Hepatic stellate cell (primary cell): ENCODE measurements around the gene BMX.

Experiments
- DNase-seq: peaks from one replicate; pipeline ENCODE4 v3.0.0; 2011; ENCODE audit warnings: low spot score

Gene BMX

DNA sequence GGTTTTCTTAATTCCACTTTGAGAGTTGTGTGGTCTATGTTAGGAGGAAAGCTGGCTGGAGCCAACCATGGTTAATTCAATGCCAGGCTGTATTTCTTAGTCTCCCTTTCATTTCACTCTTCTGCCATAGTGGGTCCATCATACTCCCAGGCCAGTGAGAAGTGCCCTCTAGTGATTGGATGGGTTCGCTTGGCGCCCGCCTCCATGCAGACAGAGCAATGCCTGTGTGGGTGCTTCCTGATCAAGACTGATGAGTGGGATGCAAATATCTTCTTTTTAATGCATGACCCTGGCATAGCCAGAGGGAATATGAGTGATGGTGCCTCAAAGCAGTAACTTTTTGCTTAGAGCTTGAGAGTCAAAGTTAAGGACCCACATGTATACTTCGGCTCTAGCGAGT lies 6.4 kb downstream of the BMX start:
- DNase-seq: no peak

DNA sequence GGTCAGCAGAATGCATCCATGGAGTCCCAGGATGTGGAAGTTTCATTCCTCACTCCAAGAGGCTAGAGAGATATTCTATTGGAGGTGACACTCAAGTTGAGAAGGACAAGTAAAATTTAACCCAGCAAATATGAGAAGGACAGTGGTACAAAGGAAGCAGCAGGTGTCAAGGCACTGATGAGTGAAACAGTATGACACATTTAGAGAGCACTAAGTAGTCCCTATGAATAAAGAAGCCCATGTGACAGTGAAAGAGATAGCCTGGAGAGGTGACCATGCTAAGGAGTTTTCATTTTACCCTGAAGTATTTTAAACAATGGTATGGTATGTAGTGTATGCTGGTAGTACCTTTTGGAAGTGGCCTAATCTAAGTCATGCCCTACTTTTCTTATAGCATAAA lies 9.2 kb downstream of the BMX start:
- no peak for DNase-seq

DNA sequence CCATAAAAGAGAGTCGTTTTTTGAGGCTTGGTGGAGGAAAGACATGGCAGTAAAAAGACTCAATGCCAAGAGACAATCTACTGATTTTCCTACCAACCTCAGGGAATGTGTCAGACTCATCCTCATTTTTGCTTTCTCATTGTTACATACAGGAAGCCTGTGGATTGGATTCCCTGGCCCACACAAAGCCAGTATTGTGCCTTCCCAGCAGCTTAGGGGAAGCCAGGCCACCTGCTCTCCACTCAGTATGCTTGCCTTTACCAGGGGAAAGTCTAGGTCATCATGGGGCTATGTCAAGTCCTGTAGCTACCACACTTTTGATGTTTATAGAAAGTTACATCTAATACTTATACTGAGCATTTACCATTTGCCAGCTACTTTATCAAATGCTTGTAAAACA lies 11.0 kb downstream of the BMX start:
- no peak for DNase-seq

DNA sequence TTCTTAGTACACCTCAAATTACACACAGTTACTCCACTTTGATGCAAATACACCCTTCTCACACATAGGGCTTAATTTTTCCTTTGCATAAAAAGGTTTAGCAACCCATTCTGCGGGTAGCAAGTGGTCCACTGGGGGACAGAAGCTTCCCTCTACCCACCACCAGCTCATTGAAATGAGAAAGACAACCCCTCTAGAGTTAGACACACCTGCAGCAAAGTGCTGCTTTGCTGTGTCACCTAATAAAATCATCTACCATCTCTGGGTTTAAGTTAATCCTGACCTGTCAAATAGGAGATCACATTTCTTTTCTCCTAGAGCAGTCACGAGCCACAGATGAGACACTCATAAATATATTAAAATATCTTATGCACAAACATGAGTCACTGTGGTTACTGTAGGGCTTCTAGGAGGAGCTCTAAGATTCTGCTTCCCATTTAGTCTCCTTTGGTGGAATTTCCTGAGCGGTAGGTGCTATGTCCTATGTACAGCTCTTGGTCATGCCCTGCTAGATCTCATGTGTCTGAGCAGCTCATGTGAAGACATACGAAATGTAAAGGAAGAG lies 11.9 kb downstream of the BMX start:
- no peak for DNase-seq

DNA sequence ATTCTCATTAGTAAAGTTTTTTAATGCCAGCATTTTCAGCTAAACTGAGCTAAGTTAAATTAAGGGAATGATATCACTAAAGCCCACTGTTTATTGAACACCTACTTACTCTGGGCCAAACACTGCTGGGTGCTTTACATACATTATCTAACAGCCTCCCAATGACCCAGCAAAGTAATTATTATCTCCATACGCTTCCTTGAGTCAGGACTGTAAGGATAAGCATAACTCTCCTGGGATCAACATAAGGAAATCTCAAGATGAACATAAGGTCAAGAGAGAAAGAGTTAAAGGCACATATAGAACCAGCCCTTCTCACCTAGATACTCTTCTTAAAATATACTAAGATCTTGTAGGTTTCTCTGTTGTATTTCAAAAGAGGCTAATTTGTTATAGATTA lies 13.7 kb downstream of the BMX start:
- no peak for DNase-seq

DNA sequence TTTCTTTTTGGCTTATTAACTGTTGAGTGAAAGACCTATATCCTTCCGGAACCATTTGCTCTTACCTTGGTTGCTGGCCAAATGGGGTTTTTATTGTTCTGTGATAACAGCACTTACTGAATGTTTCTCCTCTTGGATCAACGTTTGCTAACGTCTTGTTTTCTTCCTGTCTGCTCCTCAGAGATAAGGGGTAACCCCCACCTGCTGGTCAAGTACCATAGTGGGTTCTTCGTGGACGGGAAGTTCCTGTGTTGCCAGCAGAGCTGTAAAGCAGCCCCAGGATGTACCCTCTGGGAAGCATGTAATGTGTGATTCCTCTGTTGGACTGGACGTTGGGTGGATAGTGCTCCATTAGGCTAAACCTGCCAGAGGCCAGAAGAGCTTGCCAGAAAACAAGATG lies 15.3 kb downstream of the BMX start:
- DNase-seq: no peak

DNA sequence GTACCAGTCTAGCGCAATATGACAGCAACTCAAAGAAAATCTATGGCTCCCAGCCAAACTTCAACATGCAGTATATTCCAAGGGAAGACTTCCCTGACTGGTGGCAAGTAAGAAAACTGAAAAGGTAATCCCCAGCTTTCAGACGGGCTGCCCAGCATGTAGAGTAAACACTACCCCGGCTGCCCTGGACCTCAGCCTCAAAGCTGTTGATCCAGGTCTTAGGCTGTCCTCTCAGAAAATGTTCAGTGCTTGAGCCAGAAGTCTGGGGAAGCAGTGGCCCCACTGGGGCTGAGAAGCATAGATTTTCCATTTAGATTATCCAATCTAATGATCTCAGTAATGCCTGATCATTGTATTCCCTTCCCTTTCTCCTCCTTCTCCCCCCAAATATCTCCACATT lies 21.9 kb downstream of the BMX start:
- DNase-seq: no peak

DNA sequence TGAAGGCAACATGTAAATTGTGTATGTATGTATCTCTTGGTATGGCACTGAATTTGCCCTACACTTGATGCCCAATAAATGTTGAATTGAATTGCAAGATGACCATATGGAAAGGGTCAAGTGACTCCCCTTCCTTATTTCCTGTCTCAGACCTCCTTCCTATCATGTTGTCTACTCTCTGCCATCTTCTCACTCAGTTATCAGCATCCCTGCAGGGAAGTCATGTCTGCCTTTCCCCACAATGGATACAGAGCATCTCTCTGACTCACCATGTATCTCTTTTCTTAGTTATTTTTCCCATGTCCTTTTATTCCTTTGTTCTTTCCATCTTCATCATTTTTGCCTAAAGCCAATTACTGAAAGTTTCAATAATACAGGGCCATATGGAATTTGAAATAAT lies 22.5 kb downstream of the BMX start:
- no peak for DNase-seq

DNA sequence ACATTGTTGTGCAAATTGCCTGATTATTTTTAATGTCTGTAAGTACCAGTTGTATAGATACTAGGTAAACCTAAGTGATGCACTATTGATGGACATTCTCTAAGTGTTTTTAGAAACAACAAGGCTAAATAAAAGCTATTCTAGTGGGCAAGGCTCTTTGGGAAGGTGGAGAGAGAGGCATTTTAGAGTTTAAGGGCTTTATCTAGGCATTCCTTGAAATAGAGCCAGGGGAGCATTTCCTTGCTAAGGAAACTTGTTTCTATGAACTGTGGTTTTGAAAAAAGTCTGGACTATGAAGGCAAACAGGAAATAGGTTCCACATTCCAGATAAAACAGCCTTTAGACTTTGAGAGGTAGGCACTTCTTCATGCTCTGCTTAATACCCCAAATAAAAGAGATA lies 23.8 kb downstream of the BMX start:
- no peak for DNase-seq

DNA sequence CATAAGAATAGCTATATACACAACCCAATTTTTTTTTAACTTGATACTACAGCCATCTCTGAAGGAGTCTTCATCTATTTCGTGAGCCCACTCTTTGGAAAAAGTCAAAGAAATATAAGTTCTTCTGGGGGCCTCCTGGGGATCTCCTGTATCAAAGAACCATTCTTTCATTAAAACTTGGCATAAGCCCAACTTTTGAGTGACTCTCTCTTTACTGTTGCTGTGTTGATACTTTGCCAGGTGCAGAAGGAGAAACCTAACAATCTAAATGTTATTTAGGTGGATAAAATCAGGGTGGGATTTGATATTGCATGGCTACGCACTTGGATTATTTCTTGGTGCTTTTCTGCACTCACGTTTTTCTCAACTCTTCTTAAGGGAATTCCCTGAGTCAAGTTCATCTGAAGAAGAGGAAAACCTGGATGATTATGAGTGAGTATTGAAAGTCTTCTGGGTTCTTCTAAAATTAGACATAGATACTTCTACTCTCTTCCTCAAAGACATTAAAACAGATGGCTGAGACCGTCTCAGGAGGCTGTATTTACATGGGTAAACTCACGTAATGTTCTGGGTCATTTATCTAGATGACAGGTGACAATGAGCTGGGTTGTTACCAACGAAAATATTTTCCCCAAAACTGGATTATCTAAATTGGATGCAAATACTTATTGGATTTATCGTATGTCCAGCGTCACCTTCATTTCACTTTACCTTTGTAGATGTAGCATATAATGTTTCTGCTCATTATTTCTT lies 25.2 kb downstream of the BMX start:
- no peak for DNase-seq

DNA sequence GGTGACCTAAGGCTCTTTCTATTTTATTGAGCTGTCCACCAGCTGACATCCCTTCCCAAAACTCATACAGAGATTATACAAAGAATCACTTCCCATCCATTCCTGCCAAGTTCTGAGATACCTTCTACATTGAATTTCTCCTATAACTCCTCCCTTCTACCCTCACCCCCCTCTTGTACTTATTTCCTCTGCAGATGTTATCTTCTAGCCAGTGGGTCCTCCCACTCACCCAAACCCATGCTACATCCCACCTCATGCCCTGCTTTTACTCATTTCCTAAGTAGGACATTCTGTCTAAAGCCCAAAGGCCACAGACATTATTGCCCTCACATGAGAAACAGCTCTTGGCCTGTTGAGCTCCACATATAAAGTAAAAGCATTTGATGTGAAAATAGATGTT lies 28.6 kb downstream of the BMX start:
- DNase-seq: no peak

DNA sequence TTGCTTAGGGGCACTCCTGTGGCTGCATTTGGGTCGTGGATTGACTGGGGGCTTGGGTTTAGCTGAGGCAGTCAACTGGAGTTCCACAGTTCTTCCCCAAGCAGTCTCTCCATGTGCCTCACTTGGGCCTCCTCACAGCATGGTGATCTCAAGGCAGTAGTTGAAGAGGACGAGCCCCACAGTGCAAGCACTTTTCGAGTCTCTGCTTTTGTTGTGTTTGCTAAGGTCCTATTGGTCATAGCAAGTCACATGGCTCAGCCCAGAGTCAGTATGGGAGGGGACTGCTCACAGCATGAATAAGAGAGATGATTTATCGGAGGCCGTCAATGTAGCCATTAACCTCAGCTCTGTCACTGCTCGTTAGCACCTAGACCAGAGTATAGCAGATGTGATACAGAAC lies 29.7 kb downstream of the BMX start:
- no peak for DNase-seq

DNA sequence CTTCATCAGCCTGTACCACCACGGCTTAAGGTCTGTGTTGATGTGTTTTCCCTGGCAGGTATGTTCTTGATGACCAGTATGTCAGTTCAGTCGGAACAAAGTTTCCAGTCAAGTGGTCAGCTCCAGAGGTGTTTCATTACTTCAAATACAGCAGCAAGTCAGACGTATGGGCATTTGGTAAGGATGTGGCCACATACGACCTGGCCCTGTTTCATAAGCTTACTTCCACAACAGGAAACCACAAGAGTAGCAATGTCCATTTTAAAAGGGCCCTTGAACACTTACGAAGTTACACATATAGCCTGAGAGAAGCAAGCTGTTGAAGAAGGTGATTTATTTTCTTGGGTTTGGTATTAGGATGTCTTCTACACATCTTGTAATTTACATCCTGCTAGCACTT lies 46.1 kb downstream of the BMX start:
- DNase-seq: no peak

DNA sequence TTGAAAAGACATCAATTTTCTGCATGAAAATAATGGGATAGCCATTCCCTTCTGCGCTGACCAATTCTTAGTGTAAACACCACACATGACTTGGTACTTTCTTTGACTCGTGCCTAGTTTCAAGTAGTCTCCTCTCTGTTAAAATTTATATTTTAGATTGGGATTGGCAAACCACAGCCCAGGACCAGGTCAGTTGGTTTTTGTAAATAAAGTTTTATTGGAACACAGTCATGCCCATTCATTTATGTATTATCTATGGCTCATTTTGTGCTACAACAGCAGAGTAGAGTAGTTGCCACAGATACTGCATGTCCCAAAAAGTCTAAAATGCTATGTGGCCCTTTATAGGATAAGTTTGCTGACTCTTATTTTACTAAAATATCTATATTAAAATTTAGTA lies 46.7 kb downstream of the BMX start:
- DNase-seq: no peak

DNA sequence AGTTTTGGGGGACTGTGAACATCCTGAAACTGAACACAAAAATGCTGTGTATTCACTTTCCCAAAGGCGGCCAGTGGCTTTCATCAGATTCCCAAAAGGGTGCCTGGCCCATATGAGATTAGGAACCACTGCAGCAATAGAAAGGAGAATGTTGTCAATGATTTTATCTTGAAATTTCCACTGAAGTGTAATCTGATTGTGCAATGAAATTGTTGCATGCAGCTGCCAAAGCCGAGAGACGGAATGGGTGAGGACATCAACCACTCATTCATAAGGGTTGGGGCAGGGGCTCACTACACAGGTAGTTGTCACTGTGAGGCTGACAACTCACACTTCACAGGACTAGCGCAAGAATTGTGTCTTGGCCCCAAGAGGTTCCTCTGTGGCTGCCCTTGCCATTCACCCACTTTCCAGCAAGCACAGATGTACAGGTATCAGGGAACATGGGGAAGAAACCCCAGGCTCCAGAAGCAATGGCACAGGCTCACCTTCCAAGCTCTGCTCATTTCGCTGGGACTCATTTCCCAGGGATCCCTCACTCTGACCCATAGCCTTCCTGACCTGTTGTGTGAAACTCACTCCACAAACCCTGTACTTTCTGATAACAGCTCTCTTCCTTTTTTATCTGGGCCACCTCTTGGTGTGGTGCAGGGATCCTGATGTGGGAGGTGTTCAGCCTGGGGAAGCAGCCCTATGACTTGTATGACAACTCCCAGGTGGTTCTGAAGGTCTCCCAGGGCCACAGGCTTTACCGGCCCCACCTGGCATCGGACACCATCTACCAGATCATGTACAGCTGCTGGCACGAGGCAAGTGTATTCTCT lies 48.8 kb downstream of the BMX start:
- no peak for DNase-seq

DNA sequence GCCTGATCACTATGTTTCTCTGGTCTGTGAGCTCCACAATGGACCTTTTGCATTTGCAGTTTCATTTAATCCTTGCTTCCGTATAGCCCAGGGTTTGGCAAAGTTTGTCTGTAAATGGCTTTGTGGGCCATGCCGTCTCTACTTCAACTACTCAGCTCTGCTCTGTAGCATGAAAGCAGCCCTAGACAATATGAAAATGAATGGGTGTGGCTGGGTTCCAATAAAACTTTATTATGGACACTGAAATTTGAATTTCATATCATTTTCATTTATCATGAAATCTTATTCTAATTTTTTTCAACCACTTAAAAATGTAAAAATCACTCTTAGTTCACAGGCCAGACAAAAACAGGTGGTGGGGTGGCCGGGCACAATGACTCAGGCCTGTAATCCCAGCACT lies 58.6 kb downstream of the BMX start:
- DNase-seq: no peak

DNA sequence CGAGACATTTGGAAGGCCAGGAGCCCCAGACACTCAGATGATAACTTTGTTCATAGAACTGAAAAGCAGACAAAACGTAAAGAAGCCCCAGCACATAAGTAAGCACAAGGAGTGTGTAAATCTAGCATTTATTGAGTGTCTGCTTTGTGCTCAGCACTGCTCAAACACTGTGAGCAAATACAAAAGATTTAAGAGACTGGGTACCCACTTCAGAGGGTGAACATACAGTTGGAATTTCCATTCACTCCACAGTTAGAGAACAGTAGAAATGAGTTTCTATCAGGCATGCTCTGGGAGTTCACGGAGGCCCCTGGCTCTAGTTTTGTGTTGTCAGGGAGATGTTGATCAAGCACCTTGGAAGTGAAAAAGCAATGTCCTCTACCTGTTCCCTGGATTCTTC lies 60.3 kb downstream of the BMX start:
- DNase-seq: no peak

DNA sequence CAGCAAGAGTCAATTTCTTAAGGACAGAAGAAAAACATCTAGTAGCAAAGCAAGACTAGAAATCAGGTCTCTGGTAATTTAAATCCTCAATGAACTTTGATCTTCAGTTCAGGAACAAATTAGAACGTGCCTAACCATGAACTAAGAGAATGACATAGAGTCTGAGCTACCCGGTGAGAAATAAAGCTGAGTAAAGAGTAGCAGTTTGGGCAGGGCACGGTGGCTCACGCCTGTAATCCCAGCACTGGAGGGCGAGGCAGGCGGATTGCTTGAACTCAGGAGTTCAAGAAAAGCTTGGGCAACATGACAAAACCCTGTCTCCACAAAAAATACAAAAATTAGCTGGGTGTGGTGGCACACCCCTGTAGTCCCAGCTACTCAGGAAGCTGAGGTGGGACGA lies 62.4 kb downstream of the BMX start:
- no peak for DNase-seq

DNA sequence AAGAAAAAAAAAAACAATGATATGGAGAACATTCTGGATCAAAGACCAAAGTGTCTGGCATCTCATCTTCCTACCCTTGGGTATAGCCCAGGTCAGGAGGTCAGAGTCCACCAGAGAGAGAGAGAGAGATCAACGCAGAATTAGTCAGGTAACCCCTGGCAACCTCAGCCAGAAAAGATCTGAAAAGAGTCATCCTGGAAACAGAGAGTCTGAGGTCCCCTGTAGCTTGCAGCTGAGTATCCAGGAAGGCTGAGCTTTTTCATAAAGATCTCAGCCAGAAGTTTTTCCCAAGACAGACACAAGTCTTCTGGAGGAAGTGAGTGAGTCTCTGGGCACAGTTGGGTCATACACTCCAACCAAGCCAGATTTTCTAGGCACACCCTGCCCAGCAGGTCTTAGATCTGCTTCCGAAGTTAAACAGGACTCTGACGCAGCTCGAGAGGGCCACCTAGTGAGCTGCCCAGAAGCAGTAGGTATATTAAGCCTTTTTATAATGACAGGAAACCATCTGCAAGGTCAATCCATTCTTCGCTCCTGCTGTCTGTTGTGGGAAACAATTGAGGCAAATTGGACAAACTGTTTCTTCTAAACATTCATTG lies 64.5 kb downstream of the BMX start:
- peak; percentile 13 for DNase-seq

DNA sequence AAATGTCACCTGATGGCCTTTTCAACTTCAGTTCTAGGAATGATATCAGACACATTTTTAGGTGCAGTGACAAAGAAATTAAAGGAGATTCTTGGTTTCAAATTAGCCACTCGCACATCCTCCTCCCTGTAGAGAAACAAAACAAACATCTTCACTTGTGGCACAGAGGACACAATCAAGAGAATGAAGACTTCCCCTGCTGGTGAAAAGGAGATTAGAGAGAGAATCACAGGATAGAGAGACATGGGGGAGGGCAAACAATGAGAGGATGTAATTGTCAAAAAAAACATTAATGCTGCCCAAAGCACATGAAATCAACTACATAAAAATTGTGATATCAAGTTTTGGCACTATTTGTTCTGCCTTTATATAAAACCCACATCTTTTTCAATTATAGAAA lies 65.6 kb downstream of the BMX start:
- no peak for DNase-seq

DNA sequence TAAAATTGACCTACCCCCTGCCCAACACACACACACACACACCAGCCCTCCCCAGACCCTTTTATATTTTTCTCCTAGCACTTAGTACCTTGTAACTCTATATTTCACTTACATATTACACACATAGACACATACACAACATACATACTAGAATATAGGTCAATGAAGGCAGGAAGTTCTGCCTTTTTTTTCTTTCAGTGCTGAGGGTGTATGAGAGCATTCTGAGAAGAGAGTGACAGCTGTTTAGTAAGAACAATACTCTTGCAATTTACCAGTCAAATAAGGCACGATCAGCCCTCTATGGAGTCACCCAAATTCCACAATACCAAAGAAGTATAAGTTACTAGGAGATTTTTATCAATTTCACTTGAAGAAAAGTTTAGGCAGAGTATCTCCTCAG lies 66.7 kb downstream of the BMX start:
- DNase-seq: no peak

DNA sequence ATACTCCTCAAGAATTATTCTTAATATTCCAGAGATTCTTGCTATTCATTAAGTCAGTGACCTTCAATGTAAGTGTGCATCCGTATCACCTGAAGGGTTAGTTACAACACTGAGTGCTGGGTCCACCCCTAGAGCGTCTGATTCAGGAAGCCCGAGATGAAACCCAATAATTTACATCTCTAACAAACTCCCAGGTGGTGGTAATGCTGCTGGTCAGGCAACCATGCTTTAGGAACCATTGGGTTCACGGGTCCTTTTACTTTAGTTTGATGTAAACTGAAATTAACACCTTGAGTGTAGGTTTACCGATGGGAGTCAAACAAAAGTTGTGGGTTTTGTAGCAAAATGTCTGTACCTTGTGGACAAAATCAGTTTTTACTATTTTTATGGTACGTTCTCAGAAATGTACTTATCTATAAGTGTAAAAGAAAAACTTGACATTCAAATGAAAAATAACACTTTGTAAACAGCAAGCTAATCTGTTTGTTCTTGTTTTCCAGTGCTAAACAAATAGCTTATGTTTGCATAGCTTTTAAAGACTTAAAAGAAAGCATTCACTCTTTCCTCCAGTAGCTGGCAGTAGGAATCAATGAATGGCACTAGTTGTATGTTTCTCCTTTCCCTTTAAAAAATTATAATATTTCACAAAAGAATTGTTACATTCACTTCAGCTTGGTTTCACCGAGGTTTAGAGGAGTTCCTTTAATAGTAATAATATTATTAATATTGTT lies 67.4 kb downstream of the BMX start:
- DNase-seq: no peak
